Measurements from ENCODE around the gene UBXN11. TPM values are rescaled to one million over a fixed set of nuclear protein-coding genes. Genes with fewer than 3 reads are reported as not detected.
"Not testable (repeated sequence)": the region's sequence is repeated elsewhere in the genome, so short reads cannot be mapped to it uniquely, and the experiment has no call there.

Gene UBXN11
- total and polyA plus RNA-seq, 7 donors: 3.5 to 7.0 (median 4.2) TPM

DNA sequence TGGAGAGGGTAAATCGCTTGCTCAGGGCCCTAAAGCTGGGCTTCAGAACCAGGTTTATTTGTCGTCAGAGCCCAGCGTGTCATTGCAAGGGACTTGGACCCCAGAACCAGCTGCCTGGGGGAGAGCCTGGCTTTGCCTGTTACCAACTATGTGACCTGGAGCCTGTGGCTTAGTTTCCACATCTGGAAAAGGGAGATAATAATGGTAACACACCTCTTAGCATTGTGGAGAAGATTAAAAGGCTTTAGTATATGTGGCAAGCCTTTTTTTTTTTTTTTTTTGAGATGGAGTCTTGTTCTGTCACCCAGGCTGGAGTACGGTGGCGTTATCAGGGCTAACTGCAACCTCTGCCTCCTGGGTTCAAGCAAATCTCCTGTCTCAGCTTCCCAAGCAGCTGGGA is 23.8 kb upstream of the UBXN11 start:
- ATAC-seq: no peak

DNA sequence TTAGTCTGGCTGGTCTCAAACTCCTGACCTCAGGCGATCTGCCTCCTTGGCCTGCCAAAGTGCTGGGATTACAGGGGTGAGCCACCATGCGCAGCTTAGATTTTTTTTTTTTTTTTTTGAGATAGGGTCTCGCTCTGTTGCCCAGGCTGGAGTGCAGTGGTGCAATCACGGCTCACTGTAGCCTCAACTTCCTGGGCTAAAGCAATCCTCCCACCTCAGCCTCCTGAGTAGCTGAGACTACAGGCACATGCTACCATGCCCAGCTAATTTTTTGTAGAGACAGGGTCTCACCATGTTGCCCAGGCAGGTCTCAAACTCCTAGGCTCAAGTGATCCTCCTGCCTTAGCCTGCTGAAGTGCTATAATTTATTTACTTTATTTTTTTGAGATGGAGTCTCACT is 22.9 kb upstream of the UBXN11 start:
- not testable (repeated sequence) for H3K36me3 ChIP-seq (ENCODE audit: insufficient read depth in 1 of 2, low read depth in 1 of 2); H3K27ac ChIP-seq; H3K4me1 ChIP-seq; H3K4me3 ChIP-seq; DNase-seq; ATAC-seq; H3K9me3 ChIP-seq
- intact Hi-C loops (cut with DNase I): loop anchor here (10.0 kb wide), 2 partner anchors 165 to 225 kb away; partner anchors contain the start of genes C1orf232 (in 1 of the 2) and ZNF593 (in 1 of the 2)
- WGBS, 3 donors: 91 to 95% (median 91%) methylated on average over 4 of the region's 4 CpGs
- H3K27me3 ChIP-seq (ENCODE audit: insufficient read depth in 3 of 3, low read length in 2 of 3): peaks cover 0 to 12% (median 0%) of the 10 kb centered on the region in 3 donors

More for the DNA sequence above, 23.8 kb upstream of the UBXN11 start:
- peaks cover 7% of the 10 kb centered on the region for H3K4me1 ChIP-seq
- no peak for DNase-seq
- no peaks in the 10 kb centered on the region for H3K9me3 ChIP-seq
- WGBS, 3 donors: 79 to 87% (median 84%) methylated on average over 5 of the region's 5 CpGs
- no peak overlapping the region for H3K27ac ChIP-seq
- peaks cover 0 to 20% (median 2%) of the 10 kb centered on the region in 3 donors for H3K27me3 ChIP-seq (ENCODE audit: insufficient read depth in 3 of 3, low read length in 2 of 3)
- no peak overlapping the region for H3K4me3 ChIP-seq
- TF ChIP-seq, protein P1, sequence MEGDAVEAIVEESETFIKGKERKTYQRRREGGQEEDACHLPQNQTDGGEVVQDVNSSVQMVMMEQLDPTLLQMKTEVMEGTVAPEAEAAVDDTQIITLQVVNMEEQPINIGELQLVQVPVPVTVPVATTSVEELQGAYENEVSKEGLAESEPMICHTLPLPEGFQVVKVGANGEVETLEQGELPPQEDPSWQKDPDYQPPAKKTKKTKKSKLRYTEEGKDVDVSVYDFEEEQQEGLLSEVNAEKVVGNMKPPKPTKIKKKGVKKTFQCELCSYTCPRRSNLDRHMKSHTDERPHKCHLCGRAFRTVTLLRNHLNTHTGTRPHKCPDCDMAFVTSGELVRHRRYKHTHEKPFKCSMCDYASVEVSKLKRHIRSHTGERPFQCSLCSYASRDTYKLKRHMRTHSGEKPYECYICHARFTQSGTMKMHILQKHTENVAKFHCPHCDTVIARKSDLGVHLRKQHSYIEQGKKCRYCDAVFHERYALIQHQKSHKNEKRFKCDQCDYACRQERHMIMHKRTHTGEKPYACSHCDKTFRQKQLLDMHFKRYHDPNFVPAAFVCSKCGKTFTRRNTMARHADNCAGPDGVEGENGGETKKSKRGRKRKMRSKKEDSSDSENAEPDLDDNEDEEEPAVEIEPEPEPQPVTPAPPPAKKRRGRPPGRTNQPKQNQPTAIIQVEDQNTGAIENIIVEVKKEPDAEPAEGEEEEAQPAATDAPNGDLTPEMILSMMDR (IDR thresholded peaks at IDR 0.05): no peak
- intact Hi-C loops (cut with DNase I): no loop called here
- H3K36me3 ChIP-seq (ENCODE audit: insufficient read depth in 1 of 2, low read depth in 1 of 2): no peaks in the 10 kb centered on the region

GRCh38 chr1:26328597-26328996 is 22.2 kb upstream of the UBXN11 start:
- H3K4me3 ChIP-seq: no peak overlapping the region
- no peak for DNase-seq
- TF ChIP-seq, protein P1 (IDR thresholded peaks at IDR 0.05): no peak
- no peak for ATAC-seq
- H3K27me3 ChIP-seq (ENCODE audit: insufficient read depth in 3 of 3, low read length in 2 of 3): peaks cover 0 to 5% (median 0%) of the 10 kb centered on the region in 3 donors
- intact Hi-C loops (cut with DNase I): loop anchor here (10.0 kb wide), 2 partner anchors 164 to 224 kb away; partner anchors contain the start of genes C1orf232 (in 1 of the 2) and ZNF593 (in 1 of the 2)
- no peaks in the 10 kb centered on the region for H3K36me3 ChIP-seq (ENCODE audit: insufficient read depth in 1 of 2, low read depth in 1 of 2)
- H3K4me1 ChIP-seq: peaks cover 7% of the 10 kb centered on the region
- no peak overlapping the region for H3K27ac ChIP-seq
- no peaks in the 10 kb centered on the region for H3K9me3 ChIP-seq
- 73 to 84% (median 74%) methylated on average over 7 to 8 of the region's 8 CpGs for WGBS, 3 donors

DNA sequence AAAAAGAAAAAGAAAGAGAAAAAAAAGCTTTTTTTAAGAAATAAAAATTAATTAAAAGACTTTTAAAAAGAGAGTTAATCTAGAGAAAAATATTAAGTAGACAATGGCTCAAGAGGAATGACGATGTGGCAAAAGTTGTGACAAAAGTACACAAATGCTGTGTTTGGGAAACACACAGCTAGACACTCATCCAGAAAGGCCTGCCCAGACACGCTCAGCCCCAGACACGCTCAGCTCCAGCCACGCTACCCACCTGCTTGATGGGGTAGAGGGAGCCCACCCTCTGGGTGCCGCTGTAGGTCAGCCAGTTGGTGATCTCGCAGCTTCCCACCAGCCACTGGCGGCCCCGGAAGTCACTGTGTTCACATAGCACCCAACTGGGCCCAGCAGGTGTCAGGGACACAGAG is 21.5 kb upstream of the UBXN11 start:
- TF ChIP-seq, protein P1 (IDR thresholded peaks at IDR 0.05): no peak
- intact Hi-C loops (cut with DNase I): loop anchor here (10.0 kb wide), 2 partner anchors 163 to 223 kb away; partner anchors contain the start of genes C1orf232 (in 1 of the 2) and ZNF593 (in 1 of the 2)
- no peak overlapping the region for H3K4me3 ChIP-seq
- no peaks in the 10 kb centered on the region for H3K9me3 ChIP-seq
- ATAC-seq (no peak), DNase-seq (no peak)
- H3K36me3 ChIP-seq (ENCODE audit: insufficient read depth in 1 of 2, low read depth in 1 of 2): no peaks in the 10 kb centered on the region
- WGBS, 3 donors: 70 to 76% (median 71%) methylated on average over 8 of the region's 8 CpGs
- H3K4me1 ChIP-seq: peaks cover 7% of the 10 kb centered on the region
- H3K27me3 ChIP-seq (ENCODE audit: insufficient read depth in 3 of 3, low read length in 2 of 3): peaks cover 0 to 5% (median 0%) of the 10 kb centered on the region in 3 donors
- H3K27ac ChIP-seq: no peak overlapping the region

GRCh38 chr1:26324550-26324949 is 18.1 kb upstream of the UBXN11 start:
- ATAC-seq (no peak), DNase-seq (no peak)
- Histone ChIP-seq H3K4me1 (peaks cover 4% of the 10 kb centered on the region), H3K9me3 (no peaks in the 10 kb centered on the region), H3K27me3 (ENCODE audit: insufficient read depth in 3 of 3, low read length in 2 of 3) (peaks cover 0 to 3% (median 0%) of the 10 kb centered on the region in 3 donors), H3K36me3 (ENCODE audit: insufficient read depth in 1 of 2, low read depth in 1 of 2) (no peaks in the 10 kb centered on the region), H3K4me3 (no peak overlapping the region), H3K27ac (no peak overlapping the region)
- 74 to 83% (median 83%) methylated on average over 3 of the region's 3 CpGs for WGBS, 3 donors
- intact Hi-C loops (cut with DNase I): loop anchor here (5.0 to 10.0 kb wide), 3 partner anchors 157 to 220 kb away; partner anchors contain the start of genes C1orf232 (in 2 of the 2) and ZNF593 (in 2 of the 2)
- TF ChIP-seq, protein P1 (IDR thresholded peaks at IDR 0.05): no peak

Data from psoas muscle (tissue), 8 donors.